GM19238 (cell line): ENCODE data around the gene TIMM10B.

ENCODE experiments used
- DNase-seq: peaks from one replicate; pipeline ENCODE4 v3.0.0; 2011; ENCODE audit warnings: low spot score; ENCODE audit not compliant: insufficient read length

The TIMM10B gene

GRCh38 chr11:6469599-6469998, 11.7 kb upstream of the TIMM10B start:
- no peak for DNase-seq

GRCh38 chr11:6472934-6473333, 8.4 kb upstream of the TIMM10B start:
- no peak for DNase-seq

DNA sequence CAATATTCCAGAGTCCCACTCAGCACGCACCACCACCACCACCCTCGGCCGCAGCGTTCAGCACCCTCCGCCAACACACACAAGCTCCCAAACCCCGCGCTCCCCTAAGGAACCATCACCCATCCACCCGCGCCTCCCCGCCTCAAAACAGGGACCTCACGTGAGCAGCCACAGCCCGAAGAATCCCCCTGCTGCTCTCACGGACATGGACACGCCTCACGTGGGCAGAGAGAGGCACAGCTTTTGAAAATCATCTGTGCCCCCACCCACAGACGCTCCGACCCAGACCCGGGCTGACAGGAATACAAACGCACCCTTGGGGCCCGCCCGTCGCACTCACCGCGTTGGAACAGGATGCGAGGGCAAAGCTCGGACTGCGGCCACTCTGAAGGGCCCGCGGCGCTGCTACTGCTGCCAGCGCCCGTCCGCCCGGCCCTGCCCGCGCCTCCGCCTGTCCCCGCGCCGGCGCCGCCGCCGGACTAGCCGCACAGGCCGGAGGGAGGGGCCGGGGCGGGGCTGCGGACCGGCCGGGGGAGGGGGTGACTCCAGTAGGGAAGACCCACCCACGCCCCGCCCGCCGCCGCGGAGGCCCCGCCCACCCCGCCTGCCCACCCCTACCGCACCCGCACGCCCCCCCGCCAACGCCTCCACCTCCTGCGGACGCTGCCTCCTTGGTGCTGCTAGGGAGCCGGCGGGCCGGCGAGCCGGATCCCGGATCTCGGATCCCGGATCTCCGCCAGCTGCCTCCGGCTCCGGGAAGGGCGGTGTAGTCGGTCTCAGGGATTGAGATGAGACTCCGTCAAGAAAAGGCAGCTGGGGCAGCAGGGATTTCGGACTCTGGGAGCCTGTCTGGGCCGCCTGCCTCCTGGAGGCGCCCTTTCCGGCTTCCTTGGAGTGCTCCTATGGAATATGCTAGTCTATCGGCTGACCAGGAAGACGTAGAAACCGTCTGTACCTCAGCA, 7.6 kb upstream of the TIMM10B start, which contains the start of gene TRIM3:
Gene TRIM3, minus strand, starts transcription at position 491 of the 962 bp plus-strand sequence. CDS start 8,246 bp downstream, outside the sequence.
- DNase-seq = peak; percentile 82

DNA sequence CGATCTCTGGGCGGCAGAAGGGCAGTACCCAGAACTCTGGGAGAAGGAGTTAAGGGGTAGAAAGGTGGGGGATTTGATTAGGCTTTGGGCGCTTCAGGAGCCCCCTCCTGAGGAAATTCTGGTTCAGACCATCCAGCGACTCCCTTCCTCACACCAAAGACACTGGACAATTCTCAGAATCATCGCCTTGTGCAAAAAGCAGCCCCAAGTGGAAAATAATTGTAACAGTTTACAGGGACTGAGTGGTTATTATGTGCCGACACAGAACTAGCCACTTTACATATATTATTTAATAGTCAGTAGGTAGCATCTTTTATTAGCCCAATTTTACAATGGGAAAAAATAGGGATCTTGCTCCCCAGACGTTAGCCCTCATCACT, 6.9 kb upstream of the TIMM10B start:
- DNase-seq = no peak

DNA sequence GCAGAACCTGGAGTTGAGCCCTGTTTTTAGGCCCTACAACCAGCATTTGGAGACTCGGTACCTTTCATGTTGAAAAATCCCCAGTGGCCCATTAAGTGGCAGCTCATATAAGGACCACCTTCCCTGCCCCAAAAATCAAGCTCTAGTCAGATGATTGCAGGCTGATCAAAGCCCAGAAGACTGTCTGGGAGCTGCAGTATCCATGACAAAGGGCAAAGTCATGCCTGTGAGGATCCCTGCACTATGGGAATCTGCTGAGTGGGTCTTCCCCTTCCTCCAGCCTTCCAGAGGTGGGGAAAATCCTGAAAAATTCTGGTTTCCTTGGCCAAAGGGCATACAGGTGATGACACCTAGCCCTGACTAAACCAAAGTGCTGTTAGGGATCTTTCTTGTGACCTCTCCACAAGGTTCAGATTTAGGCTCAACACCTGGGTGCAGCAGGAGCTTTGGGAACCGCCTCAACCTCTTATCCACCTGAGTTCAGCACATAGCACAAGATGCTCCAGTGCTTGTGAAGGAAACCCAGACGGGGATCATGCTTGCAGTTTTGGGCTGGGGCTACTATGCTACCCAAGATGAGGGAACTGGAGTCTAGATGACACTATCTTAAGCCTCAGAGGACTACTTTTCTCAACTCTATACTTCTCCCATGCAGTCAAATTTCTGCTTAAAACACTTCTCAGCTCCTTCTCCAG, 6.3 kb upstream of the TIMM10B start:
- no peak for DNase-seq

DNA sequence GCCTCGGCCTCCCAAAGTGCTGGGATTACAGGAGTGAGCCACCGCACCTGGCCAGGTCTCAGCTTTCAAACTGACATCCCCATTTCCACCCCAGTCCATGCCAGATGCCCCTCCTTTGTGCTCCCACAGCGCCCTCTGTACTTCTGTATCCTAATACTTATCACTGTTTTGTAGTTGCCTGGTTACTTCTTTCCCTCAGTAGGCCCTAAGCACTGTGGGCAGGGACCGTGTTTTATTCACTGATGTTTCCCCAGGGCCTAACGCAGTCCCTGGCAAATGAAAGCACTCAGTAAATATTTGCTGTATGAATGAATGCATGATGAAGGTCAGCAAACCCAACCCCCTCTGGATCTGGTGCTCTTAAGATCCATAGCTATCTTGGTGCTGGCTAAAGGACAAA, 5.4 kb upstream of the TIMM10B start:
- no peak for DNase-seq

- no peak for DNase-seq
These were observed 4.7 kb upstream of the TIMM10B start for GRCh38 chr11:6476571-6476970.

GRCh38 chr11:6480299-6480914, 894 bp upstream of the TIMM10B start:
- no peak for DNase-seq

GRCh38 chr11:6481924-6482275, 599 bp downstream of the TIMM10B start:
- no peak for DNase-seq

- no peak for DNase-seq
These were observed 1.1 kb downstream of the TIMM10B start for GRCh38 chr11:6482441-6482840.

DNA sequence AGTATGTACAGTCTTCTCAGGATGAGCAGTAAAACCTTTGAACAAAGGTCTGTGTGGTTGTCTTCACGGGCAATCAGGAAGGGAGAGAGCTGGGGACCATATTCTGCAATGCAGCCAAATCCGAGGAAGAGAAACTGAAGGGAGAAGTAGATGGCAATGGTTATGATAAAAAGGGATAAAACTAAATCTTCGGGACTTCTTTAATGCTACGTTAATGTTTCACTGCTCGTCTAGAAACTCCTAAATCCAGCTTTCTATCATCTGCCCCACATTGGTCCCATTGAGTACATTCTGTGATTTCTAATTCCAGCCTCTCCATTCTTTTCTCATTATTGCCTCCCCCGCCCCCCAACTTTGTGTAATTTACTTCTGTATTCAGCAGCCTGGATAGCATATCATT, 1.7 kb downstream of the TIMM10B start:
- DNase-seq = no peak

DNA sequence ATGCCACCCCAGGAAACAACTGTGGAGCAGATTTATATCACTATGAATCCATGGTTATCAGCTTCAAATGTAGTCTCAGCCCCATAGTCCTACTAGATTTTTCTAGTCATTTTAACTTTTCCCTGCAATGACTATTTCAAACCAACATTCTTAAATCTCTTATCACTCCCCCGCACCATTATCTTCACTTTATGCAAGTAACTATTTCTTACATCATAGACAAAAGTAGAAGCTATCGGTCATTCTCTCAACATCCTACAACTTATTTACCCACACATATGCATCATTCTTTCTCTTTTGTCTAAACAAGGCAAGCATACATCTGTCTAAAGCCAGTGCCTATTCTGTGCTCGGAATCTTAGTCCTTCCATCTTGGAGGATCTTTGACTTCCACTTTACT, 4.4 kb downstream of the TIMM10B start:
- no peak for DNase-seq

DNA sequence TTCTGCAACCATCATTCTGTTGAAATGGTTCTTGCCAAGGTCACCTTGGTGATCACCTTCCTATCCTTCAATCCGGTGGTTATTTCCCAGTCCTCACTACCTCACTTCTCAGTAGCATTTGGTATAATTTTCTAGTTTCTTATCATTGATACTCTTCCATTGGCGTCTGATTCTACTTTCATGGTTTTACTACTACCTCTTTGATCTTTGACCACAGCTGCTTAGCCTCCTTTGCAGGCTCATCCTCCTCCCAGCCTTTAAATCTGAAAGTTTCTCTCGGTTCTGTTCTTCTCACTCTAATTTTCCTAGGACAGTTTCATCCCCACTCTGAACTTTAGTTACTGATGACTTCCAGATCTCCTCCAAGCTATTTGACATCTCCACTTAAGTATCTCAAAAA, 5.0 kb downstream of the TIMM10B start:
- DNase-seq = no peak

DNA sequence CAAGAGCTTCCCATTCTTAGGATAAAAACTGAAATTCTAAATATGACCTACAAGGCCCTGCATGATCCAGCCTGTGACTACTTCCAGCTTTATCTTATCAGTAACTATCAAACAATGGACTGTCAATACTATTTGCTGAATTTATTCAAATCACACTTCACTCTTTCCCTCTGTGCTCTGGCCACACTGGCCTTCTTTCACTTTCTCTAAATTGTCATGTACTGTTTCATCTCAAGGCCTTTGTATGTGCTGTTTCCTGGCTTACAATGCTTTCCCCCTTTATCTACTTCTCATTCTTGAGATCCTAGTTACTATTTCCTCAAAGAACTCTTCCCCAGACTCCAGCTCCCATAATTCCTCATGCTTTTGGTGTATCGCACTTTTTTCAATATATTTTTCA, 5.6 kb downstream of the TIMM10B start:
- DNase-seq = no peak

DNA sequence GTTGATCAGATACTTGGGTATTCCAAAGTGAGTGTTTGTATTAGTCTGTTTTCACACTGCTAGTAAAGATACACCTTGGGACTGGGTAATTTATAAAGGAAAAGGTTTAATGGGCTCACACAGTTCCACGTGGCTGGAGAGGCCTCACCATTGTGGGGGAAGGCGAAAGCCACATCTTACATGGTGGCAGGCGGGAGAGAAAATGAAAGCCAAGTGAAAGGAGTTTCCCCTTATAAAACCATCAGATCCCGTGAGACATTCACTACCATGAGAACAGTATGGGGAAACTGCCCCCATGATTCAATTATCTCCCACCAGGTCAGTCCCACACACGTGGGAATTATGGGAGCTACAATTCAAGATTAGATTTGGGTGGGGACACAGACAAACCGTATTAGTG, 7.0 kb downstream of the TIMM10B start:
- no peak for DNase-seq

DNA sequence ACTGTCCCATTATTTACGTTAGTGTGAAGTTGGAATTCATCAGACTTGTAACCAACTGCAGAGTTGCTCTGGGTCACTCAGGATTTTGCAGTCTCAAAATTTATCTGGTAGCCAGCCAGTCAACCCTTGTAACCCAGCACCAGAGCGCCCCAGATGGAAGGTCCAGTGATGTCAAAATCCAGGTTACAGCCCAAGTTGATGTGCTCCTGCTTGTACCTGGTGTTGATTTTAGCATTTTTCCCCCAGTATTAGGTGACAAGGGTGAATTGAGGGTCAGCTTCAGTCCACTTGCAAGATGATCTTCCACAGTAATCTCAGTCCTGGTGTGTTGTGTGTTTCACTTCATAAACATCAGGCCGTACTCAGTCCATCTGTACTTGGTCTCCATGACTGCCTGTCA, 7.5 kb downstream of the TIMM10B start:
- no peak for DNase-seq

DNA sequence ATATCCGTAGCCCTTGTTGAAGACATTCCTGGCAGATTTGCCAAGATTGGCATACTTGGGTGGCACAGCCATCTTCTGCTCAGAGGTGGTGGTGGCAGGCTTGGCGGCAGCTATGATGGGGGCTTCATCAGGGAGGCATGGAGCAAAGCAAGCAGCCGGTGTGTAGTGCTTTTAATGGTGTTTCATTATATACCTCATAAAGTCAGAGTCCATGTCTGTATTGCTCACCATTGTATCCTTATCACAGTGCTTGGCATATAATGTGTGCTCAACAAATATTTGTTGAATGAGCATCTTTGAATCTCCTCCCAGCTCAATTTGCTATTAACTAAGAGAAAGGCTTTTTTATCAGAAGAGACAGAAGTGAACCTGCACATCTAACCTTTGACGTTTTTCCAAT, 8.0 kb downstream of the TIMM10B start:
- DNase-seq = no peak

GRCh38 chr11:6497069-6497839, 16.0 kb downstream of the TIMM10B start, which contains the start of gene DNHD1:
DNHD1 (plus strand) TSS chr11:6497280; CDS start chr11:6498216, 936 bp downstream.
- DNase-seq = no peak

DNA sequence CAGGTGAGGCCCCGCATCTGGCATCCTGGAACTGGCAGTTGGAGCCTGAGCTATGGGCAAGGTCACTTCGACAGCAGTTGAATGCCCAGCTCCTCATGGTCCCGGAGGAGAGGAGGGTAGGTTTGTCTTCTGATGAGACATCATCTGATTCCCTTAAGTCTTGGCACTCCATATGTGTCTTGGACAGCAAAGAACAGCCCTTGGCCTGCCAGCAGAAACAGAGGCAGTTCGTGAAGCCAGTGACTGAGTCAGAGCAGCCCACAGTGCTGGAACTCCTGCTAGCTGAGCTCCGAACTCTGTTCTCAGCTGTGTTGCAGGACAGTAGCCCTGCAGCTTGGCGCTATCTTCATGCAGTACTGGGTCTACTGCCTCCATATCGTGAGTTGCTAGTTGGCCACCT, 16.8 kb downstream of the TIMM10B start:
- DNase-seq = no peak

GRCh38 chr11:6498544-6498943, 17.2 kb downstream of the TIMM10B start:
- DNase-seq = no peak

DNA sequence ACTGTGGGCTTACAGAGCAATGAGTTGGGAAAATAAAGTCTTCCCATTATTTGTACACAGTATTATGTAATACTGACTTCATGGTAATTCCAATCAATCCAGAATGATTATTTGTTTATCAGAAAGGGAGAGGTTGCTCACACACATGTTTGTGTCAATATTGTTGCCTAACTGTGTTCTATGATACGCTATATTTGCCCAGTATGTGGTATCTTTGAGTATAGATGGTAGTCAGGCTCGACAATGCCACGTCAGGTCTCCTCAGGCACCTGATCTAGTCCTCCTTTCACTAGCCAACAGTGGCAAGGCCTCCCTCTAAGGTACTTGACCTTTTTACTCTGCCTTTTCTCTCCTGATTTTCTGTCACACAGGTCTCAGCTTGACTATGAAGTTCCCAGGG, 21.1 kb downstream of the TIMM10B start:
- DNase-seq = no peak
